ENCODE measurements around the gene GMCL2. TPM values are rescaled to one million over a fixed set of nuclear protein-coding genes. Genes with fewer than 3 reads are reported as not detected.

The GMCL2 gene
- polyA plus RNA-seq, 6 donors from 2014 or later = not detected

Other genes starting within 250 kb of the GMCL2 start
- gene PROP1, start 191.1 kb downstream of the GMCL2 start, polyA plus RNA-seq (ENCODE audit: low read depth in 6 of 6) = not detected
- 10 to 100 TPM in 1 of 6 donors, 1 to 10 TPM in 4, under 1 TPM in 1; 0.63 to 10.1 (median 3.5) TPM for gene N4BP3, start 73.8 kb downstream of the GMCL2 start, polyA plus RNA-seq (ENCODE audit: low read depth in 6 of 6)
- gene RMND5B, start 56.4 kb downstream of the GMCL2 start, polyA plus RNA-seq (ENCODE audit: low read depth in 6 of 6) = 10 to 100 TPM; 36.2 to 82.3 (median 40.3) TPM
- gene NHP2, start 33.5 kb downstream of the GMCL2 start, polyA plus RNA-seq (ENCODE audit: low read depth in 6 of 6) = 100 to 1,000 TPM; 212 to 320 (median 229) TPM
- 10 to 100 TPM; 33.3 to 65.8 (median 51.7) TPM for gene HNRNPAB, start 17.2 kb upstream of the GMCL2 start, polyA plus RNA-seq (ENCODE audit: low read depth in 6 of 6)
- 10 to 100 TPM; 42.4 to 72.9 (median 53.3) TPM for gene PHYKPL, start 45.4 kb upstream of the GMCL2 start, polyA plus RNA-seq (ENCODE audit: low read depth in 6 of 6)

All from naive B cell (primary cell).